ENCODE measurements around the gene FBXO5.
"Not testable (repeated sequence)": the region's sequence is repeated elsewhere in the genome, so short reads cannot be mapped to it uniquely, and the experiment has no call there.

FBXO5 gene

GRCh38 chr6:152986978-152987377 is 4.1 kb upstream of the FBXO5 start:
- DNase-seq = no peak

GRCh38 chr6:152985300-152985699 is 2.5 kb upstream of the FBXO5 start:
- DNase-seq = not testable (repeated sequence)

DNA sequence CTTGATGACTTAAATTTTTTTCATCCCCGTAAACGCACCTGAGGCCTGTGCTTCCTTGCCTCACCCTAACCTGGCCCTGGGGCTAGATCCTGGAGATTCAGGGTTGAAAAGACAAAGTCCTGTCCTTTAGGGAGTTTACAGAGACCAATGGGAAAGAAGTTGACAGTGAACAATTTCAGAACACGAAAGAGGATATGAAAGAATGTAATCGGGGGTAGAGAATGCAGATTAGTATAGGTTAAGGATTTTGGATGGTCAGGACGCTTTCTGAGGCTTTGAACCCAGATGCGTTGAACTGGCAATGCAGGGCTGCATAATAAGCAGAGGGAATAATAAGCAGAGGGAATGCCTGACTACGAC is 1.7 kb upstream of the FBXO5 start:
- no peak for DNase-seq

GRCh38 chr6:152983637-152984512 is 1.0 kb upstream of the FBXO5 start:
- DNase-seq = peak; percentile 38 to 74

- DNase-seq = no peak
These were observed 595 bp downstream of the FBXO5 start for GRCh38 chr6:152981989-152982903.

- DNase-seq = no peak
These were observed 1.6 kb downstream of the FBXO5 start for GRCh38 chr6:152981219-152981618.

DNA sequence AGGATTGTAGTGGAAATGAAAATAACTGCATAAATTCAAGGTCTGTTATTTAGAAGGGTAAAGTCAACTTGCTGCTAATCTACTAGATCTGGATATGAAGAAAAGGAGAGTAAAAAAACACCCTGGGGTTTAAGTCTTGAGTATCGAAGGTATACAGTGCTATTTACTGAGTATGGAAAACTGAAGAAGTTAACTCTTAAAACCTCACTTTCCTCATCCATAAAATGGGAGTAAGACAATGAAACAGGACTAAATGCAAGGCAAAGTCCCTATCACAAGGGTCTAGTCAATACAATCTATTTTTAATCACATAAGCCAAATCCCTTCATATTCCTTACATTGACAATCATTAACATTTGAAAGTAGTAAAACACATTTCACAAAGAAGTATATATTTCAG is 2.2 kb downstream of the FBXO5 start:
- no peak for DNase-seq

- DNase-seq = no peak
These were observed 3.7 kb downstream of the FBXO5 start for GRCh38 chr6:152979116-152979515.

DNA sequence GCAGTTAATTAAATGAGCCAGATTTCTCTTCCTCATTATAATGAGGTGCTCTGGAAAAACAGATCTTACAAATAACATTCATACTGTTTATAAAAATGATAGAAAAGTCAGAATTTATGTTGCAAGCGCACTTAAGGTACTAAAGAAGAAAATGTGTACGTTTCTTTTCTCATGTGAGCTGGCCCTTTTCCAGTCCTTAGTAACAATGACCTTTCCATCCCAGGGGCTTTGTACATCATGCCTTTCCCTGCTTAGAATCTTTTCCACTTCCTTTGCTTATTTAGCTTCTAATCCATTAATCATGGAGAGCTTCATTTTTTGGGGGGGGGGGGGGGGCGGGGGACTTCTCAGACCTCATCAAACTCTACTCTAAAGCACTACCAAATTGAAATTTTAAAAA is 4.8 kb downstream of the FBXO5 start:
- no peak for DNase-seq

- DNase-seq = no peak
These were observed 5.3 kb downstream of the FBXO5 start for GRCh38 chr6:152977556-152977955.

DNA sequence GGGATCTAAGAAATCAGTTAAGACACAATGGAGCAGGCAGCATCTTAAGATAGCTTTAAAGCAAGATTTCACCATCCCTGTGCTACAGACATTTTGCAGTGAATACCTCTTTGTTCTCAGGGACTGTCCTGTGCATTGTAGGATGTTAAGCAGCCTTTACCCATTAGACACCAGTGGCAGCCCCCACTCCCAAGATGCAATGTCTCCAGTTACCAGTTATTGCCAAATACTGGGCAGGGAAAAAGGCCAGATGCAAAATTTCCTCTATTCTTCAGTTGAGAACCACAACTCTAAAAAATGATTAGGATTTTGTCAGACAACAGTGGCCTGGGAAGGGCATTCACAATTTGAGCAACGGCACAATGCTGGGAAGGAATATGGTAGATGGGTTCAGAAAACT is 6.1 kb downstream of the FBXO5 start:
- DNase-seq = no peak

DNA sequence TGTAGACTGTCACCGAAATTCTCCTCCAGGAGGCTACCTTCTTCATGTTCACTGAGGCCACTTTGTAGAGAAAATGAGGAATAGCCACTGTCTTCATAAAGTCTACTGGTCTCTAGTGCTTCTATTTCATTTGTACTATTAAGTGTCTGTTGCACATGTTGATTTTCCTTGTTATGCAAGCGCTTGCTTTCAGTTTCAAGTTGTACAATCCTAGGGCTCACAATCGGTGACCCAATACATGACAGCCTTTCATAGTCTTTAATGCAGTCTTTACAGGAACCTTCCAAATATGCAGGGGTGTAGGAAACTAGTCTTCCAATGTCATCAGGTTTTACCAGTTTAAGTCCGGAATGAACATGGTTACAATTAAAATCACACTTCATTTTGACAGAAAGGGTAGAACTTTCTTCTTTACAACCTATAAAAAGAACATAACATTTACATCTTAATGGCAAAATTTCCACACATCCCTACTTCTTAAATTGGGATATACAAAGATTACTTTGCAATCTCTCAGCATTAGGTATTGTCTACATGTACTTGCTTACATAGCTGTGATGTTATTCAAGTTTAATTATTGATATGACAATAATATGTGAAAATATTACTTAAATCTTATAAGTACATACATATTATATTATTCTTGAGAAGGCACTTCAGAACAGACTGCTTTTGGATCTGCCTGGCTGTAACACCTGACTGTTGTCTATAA is 7.5 kb downstream of the FBXO5 start:
- no peak for DNase-seq

DNA sequence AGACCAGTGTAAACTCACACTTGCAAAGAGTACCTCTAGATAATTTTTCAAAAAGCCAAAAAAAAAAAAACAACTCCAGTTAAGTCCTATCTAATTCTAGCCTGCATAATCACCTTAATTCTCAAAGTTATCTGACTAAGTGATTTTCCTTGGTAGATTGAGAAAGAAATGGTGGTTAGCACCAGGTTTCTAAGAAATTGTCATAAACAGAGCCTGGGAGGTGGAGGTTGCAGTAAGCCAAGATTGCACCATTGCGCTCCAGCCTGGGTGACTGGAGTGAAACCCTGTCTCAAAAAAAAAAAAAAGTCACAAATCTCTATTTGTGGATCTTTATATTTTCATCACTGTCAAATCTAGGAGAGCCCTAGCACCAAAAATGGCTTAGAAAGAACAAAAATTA is 8.9 kb downstream of the FBXO5 start:
- no peak for DNase-seq

GRCh38 chr6:152969688-152970418 is 13.0 kb downstream of the FBXO5 start:
- no peak for DNase-seq

- DNase-seq = not testable (repeated sequence)
These were observed 16.5 kb downstream of the FBXO5 start for GRCh38 chr6:152966168-152966894.

- no peak for DNase-seq
These were observed 23.5 kb downstream of the FBXO5 start for GRCh38 chr6:152959333-152959732.

DNA sequence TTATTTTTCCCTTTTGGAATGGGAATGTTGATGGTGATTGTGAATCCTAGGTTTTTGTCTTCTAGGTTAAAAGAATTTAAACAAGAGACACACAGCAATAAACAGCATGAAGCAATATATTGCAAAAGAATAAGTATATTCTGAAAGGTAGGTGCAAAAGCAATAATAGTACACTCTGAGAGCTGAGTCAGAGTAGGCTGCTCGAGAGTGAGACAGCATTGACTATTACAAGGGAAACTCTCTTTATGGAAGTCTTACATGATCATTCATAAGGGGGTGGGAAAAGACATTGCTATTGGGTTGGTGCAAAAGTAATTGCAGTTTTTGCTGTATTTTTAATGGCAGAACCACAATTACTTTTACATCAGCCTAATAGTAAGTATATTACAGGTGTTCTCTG is 25.0 kb downstream of the FBXO5 start:
- DNase-seq = no peak

DNA sequence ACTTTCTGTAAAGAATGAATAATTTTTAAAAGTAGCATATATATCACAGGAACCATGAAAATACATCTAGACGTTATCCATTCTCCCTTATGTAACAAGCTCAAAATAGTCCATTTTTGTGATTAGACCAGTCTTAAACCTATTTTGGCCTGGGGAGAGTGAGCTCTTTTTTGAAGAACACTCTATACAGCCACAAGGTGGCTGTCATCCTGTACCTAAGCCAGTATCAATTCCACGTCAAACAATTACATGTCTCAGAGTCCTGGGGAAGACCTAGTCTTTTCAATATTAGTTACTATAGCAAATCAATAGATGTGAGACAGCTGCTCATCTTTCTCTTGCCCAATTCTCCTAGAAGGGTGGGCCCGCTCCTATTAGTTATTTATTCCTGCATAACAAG is 28.4 kb downstream of the FBXO5 start:
- no peak for DNase-seq

GRCh38 chr6:152952866-152953509 is 29.9 kb downstream of the FBXO5 start:
- DNase-seq = peak in 1 of 2 experiments; percentile 33

- DNase-seq = peak in 1 of 2 experiments; percentile 67
These were observed 30.8 kb downstream of the FBXO5 start for GRCh38 chr6:152952045-152952444.

DNA sequence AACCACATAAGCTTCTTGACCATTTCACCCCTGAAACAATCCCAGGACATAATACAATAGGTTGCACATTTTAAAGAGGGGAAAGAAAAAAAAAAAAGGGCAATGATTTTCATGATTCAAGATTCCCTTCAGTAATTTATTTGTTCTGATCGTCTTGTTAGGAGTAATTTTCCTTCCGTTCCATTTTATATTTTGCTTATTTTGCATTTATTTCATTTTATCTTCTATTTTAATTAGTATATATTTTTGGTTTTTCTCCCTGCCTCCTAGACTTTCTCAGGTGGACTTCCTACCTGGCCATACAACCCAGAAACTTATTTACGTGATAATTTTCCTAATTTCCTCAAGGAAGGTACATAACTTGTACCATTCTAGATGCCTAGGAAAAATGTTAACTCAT is 32.6 kb downstream of the FBXO5 start:
- no peak for DNase-seq
